Breast epithelium (tissue), 4 donors: ENCODE measurements around the gene GUF1. TPM values are rescaled to one million over a fixed set of nuclear protein-coding genes. Genes with fewer than 3 reads are reported as not detected.

Source experiments
- DNase-seq, 2 donors: peaks; one replicate each; pipeline ENCODE4 v3.0.0-alpha.2; 2019; ENCODE audit warnings: low spot score in 2 of 2
- H3K27ac ChIP-seq, 2 donors: fragments of 200-600 bp; sonication (generic) in 1 of 2; one replicate each; pipeline ENCODE4 v1.5.1; 2016 to 2019; ENCODE audit warnings: mild to moderate bottlenecking in 1 of 2
- H3K27me3 ChIP-seq, 2 donors: fragments of 200-600 bp; sonication (generic) in 1 of 2; one replicate each; pipeline versions ENCODE4 v1.5.1 to v1.6.0; 2017 to 2019; ENCODE audit warnings: control low read depth in 1 of 2, mild to moderate bottlenecking in 1 of 2
- H3K36me3 ChIP-seq: fragments of 200-600 bp; one replicate; pipeline ENCODE4 v1.5.1; 2019
- H3K4me1 ChIP-seq, 2 donors: fragments of 200-600 bp; sonication (generic); one replicate each; pipeline ENCODE4 v1.5.1; 2016 to 2019; ENCODE audit warnings: control low read depth in 1 of 2
- H3K4me3 ChIP-seq, 3 donors: fragments of 200-600 bp; sonication (generic); 1 replicate in 2 of 3; 2 replicates in 1 of 3; pipeline ENCODE4 v1.5.1; 2016 to 2019; ENCODE audit warnings: mild to moderate bottlenecking in 3 of 3, moderate library complexity in 2 of 3
- H3K9me3 ChIP-seq, 2 donors: fragments of 200-600 bp; sonication (generic) in 1 of 2; one replicate each; pipeline ENCODE4 v1.5.1; 2016 to 2019; ENCODE audit warnings: control low read depth in 1 of 2
- POLR2A ChIP-seq: fragments of 450-650 bp; IDR thresholded peaks from one replicate; pipeline ENCODE4 v1.6.1; 2016; ENCODE audit warnings: antibody characterized with exemption, mild to moderate bottlenecking, moderate library complexity
- POLR2AphosphoS5 ChIP-seq, 3 donors: sonication (generic); formaldehyde crosslinking; IDR thresholded peaks; one replicate each; pipeline ENCODE4 v1.6.1; 2017; ENCODE audit warnings: antibody characterized with exemption in 3 of 3
- intact Hi-C: fragments of 100-400 bp; cut with DNase I; formaldehyde crosslinking; loops from one replicate; pipeline ENCODE4 v1.15.1; 2023; ENCODE audit warnings: low total_unique reads
- total RNA-seq, 3 donors: library from RNA; depleted of rRNA; stranded (reverse); fragments of >200 nt; gene quantifications; one replicate each; pipeline ENCODE4 v1.1.0, GENCODE V29; 2016
- TF ChIP-seq, protein P1 (sequence below), 3 donors: fragments of 450-650 bp; IDR thresholded peaks; one replicate each; pipeline ENCODE4 v1.5.1; 2016 to 2017; ENCODE audit warnings: antibody characterized with exemption in 3 of 3, mild to moderate bottlenecking in 3 of 3, moderate library complexity in 3 of 3

The GUF1 gene
- total RNA-seq, 3 donors from 2014 or later: 12.6 to 26.9 (median 19.0) TPM

GRCh38 chr4:44704673-44705072 lies 26.5 kb downstream of the GUF1 start:
- TF ChIP-seq POLR2AphosphoS5 (IDR thresholded peaks at IDR 0.05) (no peak), POLR2A (no peak)
- TF ChIP-seq, protein P1, sequence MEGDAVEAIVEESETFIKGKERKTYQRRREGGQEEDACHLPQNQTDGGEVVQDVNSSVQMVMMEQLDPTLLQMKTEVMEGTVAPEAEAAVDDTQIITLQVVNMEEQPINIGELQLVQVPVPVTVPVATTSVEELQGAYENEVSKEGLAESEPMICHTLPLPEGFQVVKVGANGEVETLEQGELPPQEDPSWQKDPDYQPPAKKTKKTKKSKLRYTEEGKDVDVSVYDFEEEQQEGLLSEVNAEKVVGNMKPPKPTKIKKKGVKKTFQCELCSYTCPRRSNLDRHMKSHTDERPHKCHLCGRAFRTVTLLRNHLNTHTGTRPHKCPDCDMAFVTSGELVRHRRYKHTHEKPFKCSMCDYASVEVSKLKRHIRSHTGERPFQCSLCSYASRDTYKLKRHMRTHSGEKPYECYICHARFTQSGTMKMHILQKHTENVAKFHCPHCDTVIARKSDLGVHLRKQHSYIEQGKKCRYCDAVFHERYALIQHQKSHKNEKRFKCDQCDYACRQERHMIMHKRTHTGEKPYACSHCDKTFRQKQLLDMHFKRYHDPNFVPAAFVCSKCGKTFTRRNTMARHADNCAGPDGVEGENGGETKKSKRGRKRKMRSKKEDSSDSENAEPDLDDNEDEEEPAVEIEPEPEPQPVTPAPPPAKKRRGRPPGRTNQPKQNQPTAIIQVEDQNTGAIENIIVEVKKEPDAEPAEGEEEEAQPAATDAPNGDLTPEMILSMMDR (IDR thresholded peaks at IDR 0.05): no peak
- H3K36me3 ChIP-seq: peaks cover 4% of the 10 kb centered on the region
- no peak for DNase-seq
- no peak overlapping the region for H3K27ac ChIP-seq
- intact Hi-C loops: no loop called here
- H3K27me3 ChIP-seq: no peaks in the 10 kb centered on the region
- H3K4me1 ChIP-seq: no peaks in the 10 kb centered on the region
- no peaks in the 10 kb centered on the region for H3K9me3 ChIP-seq
- no peak overlapping the region for H3K4me3 ChIP-seq

DNA sequence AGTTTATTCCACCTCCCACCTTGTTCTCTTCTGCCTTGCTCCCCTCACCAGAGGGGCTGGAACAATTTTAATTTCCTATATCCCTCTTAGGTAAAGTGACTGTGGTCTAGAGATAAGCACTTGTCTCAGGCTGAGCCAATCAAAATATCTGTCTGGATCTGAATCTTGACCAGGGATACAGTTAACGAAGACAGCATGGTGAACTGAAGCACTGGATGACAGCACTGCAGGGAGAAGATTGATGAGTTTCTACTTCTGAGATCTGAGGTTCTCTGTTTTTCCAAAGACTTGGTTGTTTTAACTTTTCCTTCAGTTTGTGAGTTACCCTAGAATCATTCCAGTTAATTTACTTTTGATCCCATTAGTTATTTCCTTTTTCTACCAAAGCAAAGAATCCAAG lies 34.9 kb downstream of the GUF1 start:
- no peak for DNase-seq
- Histone ChIP-seq H3K36me3 (no peaks in the 10 kb centered on the region), H3K4me1 (no peaks in the 10 kb centered on the region), H3K27me3 (no peaks in the 10 kb centered on the region), H3K9me3 (no peaks in the 10 kb centered on the region), H3K4me3 (no peak overlapping the region), H3K27ac (no peak overlapping the region)
- intact Hi-C loops: no loop called here
- no peak for TF ChIP-seq POLR2AphosphoS5 (IDR thresholded peaks at IDR 0.05)
- TF ChIP-seq, protein P1 (IDR thresholded peaks at IDR 0.05): no peak
- no peak for TF ChIP-seq POLR2A

GRCh38 chr4:44716597-44716996 lies 38.4 kb downstream of the GUF1 start:
- Histone ChIP-seq H3K4me3 (no peak overlapping the region), H3K36me3 (no peaks in the 10 kb centered on the region), H3K4me1 (no peaks in the 10 kb centered on the region), H3K9me3 (no peaks in the 10 kb centered on the region), H3K27me3 (no peaks in the 10 kb centered on the region), H3K27ac (no peak overlapping the region)
- intact Hi-C loops: no loop called here
- DNase-seq: no peak
- TF ChIP-seq POLR2A: no peak
- TF ChIP-seq, protein P1 (IDR thresholded peaks at IDR 0.05): no peak
- TF ChIP-seq POLR2AphosphoS5 (IDR thresholded peaks at IDR 0.05): no peak

DNA sequence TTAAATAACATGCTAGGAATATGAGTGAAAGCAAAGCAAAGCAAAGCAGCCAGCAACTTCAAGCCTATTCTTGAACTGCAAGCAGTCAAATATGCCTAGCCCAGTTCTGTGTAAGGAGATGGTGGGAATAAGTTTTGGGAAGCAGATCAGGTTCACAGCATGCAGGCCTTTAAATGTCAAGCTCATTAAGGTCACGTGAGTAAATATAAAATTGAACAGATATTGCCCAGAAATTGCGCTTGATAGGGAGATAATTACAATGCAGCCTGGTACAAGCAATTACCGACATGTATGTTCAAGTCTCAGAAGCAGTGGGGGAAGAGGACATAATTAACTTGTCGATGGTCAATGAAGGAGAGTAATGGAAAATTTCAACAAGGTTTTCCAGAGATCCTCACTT lies 42.2 kb downstream of the GUF1 start:
- DNase-seq: no peak
- Histone ChIP-seq H3K27me3 (no peaks in the 10 kb centered on the region), H3K9me3 (no peaks in the 10 kb centered on the region), H3K4me3 (no peak overlapping the region), H3K36me3 (no peaks in the 10 kb centered on the region), H3K4me1 (peaks cover 0 to 5% of the 10 kb centered on the region in 2 donors), H3K27ac (no peak overlapping the region)
- TF ChIP-seq POLR2AphosphoS5 (IDR thresholded peaks at IDR 0.05) (no peak), POLR2A (no peak)
- TF ChIP-seq, protein P1 (IDR thresholded peaks at IDR 0.05): no peak
- intact Hi-C loops: no loop called here

DNA sequence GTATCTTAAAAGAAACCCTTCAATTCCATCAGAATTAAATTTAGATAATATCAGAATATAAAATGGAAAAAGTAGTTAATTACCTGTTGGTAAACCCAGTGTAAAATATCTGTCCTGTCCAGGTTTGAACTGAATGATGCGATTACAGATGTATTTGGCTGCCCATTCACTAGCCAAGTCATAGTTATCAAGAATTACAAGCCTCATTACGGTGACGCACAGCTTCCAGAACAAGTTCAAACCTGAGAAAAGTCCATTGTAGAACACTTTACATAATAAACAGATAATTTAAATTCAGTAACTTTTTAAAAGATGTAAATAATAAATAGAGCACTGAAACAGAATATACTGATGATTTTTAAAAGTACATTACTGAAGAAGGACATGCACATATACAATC lies 43.8 kb downstream of the GUF1 start:
- TF ChIP-seq POLR2AphosphoS5 (IDR thresholded peaks at IDR 0.05): no peak
- Histone ChIP-seq H3K27me3 (no peaks in the 10 kb centered on the region), H3K27ac (no peak overlapping the region), H3K4me3 (no peak overlapping the region), H3K4me1 (peaks cover 0 to 5% of the 10 kb centered on the region in 2 donors), H3K36me3 (no peaks in the 10 kb centered on the region), H3K9me3 (no peaks in the 10 kb centered on the region)
- no peak for DNase-seq
- intact Hi-C loops: no loop called here

DNA sequence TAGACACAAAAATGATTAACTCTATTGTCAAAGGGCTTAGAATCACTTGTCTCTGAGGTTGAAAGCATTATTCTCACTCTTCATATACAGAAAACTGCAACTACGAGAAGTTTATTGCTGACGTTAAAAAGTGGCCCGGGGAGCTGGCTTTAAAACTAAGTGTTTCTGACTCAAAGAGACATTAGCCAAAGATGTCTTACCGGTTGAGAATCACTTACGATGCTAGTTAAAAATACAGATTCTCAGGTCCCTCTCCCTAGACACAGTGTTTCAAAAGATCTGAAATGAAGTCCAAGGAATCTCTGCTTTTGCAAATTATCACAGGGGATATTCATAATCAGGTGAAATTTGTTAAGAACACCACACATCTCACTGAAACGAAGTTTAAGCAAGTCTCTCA lies 46.9 kb downstream of the GUF1 start:
- intact Hi-C loops: no loop called here
- Histone ChIP-seq H3K4me3 (peak overlapping the region; percentile 79 to 86 (median 85)), H3K27me3 (no peaks in the 10 kb centered on the region), H3K4me1 (peaks cover 0 to 5% of the 10 kb centered on the region in 2 donors), H3K36me3 (no peaks in the 10 kb centered on the region), H3K9me3 (no peaks in the 10 kb centered on the region), H3K27ac (no peak overlapping the region)
- no peak for DNase-seq
- TF ChIP-seq POLR2A (no peak), POLR2AphosphoS5 (IDR thresholded peaks at IDR 0.05) (no peak)
- TF ChIP-seq, protein P1 (IDR thresholded peaks at IDR 0.05): no peak
